ENCODE data around the gene ZNF792.
A peak's percentile ranks its signal among the peaks of the same experiment; 100 is the strongest.
"Not testable (repeated sequence)": the region's sequence is repeated elsewhere in the genome, so short reads cannot be mapped to it uniquely, and the experiment has no call there.

Gene ZNF792

GRCh38 chr19:34999498-35000337 is 35.7 kb upstream of the ZNF792 start, which contains the start of gene GRAMD1A:
TSS of gene GRAMD1A (plus strand) at chr19:35000323. CDS start at chr19:35000479, 156 bp downstream.
- Histone ChIP-seq H3K4me3 (peak within 1 kb of the TSS; percentile 98 to 99), H3K36me3 (peaks cover 0 to 8% (median 0%) of the 10 kb centered on the region in 3 donors), H3K27ac (peak within 1 kb of the TSS; percentile 89 to 99), H3K27me3 (no peaks in the 10 kb centered on the region), H3K4me1 (peaks cover 0 to 51% (median 34%) of the 10 kb centered on the region in 4 donors), H3K9me3 (no peaks in the 10 kb centered on the region)
- DNase-seq: peak; percentile 86 to 95
- no peak for TF ChIP-seq CTCF (IDR thresholded peaks at IDR 0.05)
- intact Hi-C loops (cut with DNase I; ENCODE audit: low total_unique reads): no loop called here

GRCh38 chr19:34998777-34999497 is 34.9 kb upstream of the ZNF792 start:
- peak in 1 of 2 donors; percentile 59 for DNase-seq
- intact Hi-C loops (cut with DNase I; ENCODE audit: low total_unique reads): no loop called here
- TF ChIP-seq CTCF (IDR thresholded peaks at IDR 0.05): no peak
- no peaks in the 10 kb centered on the region for H3K27me3 ChIP-seq
- peak overlapping the region; percentile 89 to 99 for H3K27ac ChIP-seq
- peaks cover 0 to 4% (median 0%) of the 10 kb centered on the region in 3 donors for H3K36me3 ChIP-seq
- H3K9me3 ChIP-seq: no peaks in the 10 kb centered on the region
- H3K4me3 ChIP-seq: peak overlapping the region; percentile 98 to 99
- peaks cover 0 to 49% (median 37%) of the 10 kb centered on the region in 4 donors for H3K4me1 ChIP-seq

- intact Hi-C loops (cut with DNase I; ENCODE audit: low total_unique reads); H3K36me3 ChIP-seq; DNase-seq; H3K9me3 ChIP-seq; H3K27me3 ChIP-seq; H3K4me3 ChIP-seq: not testable (repeated sequence)
- Histone ChIP-seq H3K27ac (peak overlapping the region in 1 of 2 donors; percentile 89), H3K4me1 (peaks cover 0 to 42% (median 35%) of the 10 kb centered on the region in 4 donors)
These were observed 34.2 kb upstream of the ZNF792 start for GRCh38 chr19:34998224-34998623.

- TF ChIP-seq CTCF (IDR thresholded peaks at IDR 0.05): no peak
- H3K4me3 ChIP-seq: no peak overlapping the region
- no peaks in the 10 kb centered on the region for H3K9me3 ChIP-seq
- H3K27ac ChIP-seq: no peak overlapping the region
- H3K36me3 ChIP-seq: no peaks in the 10 kb centered on the region
- H3K4me1 ChIP-seq: peaks cover 0 to 33% (median 28%) of the 10 kb centered on the region in 4 donors
- H3K27me3 ChIP-seq: no peaks in the 10 kb centered on the region
- no peak for DNase-seq
- intact Hi-C loops (cut with DNase I; ENCODE audit: low total_unique reads): no loop called here
These were observed 33.1 kb upstream of the ZNF792 start for GRCh38 chr19:34997071-34997617.

GRCh38 chr19:34995551-34995950 is 31.5 kb upstream of the ZNF792 start:
- Histone ChIP-seq H3K4me3 (no peak overlapping the region), H3K36me3 (no peaks in the 10 kb centered on the region), H3K4me1 (peaks cover 0 to 20% (median 16%) of the 10 kb centered on the region in 4 donors), H3K27me3 (no peaks in the 10 kb centered on the region), H3K9me3 (no peaks in the 10 kb centered on the region), H3K27ac (peak overlapping the region in 1 of 2 donors; percentile 62)
- no peak for TF ChIP-seq CTCF (IDR thresholded peaks at IDR 0.05)
- intact Hi-C loops (cut with DNase I; ENCODE audit: low total_unique reads): no loop called here
- no peak for DNase-seq
